Skeletal muscle satellite cell (primary cell): ENCODE results near the gene NIPAL3.
A peak's percentile ranks its signal among the peaks of the same experiment; 100 is the strongest.

ENCODE experiments used
- H3K27me3 ChIP-seq: 2 replicates; pipeline ENCODE4 v1.7.0; 2013; ENCODE audit warnings: low read length; ENCODE audit not compliant: control insufficient read depth, insufficient read depth
- H3K36me3 ChIP-seq: 2 replicates; pipeline ENCODE4 v1.7.0; 2013; ENCODE audit warnings: mild to moderate bottlenecking, control low read depth, low read length; ENCODE audit not compliant: insufficient read depth
- H3K4me1 ChIP-seq: 2 replicates; pipeline ENCODE4 v1.7.0; 2013; ENCODE audit warnings: low read length; ENCODE audit not compliant: control insufficient read depth, insufficient read depth
- H3K4me2 ChIP-seq: 2 replicates; pipeline ENCODE4 v1.7.0; 2013; ENCODE audit warnings: mild to moderate bottlenecking, low read length
- H3K4me3 ChIP-seq: 2 replicates; pipeline ENCODE4 v1.7.0; 2013; ENCODE audit warnings: low read length
- H3K9ac ChIP-seq: 2 replicates; pipeline ENCODE4 v1.7.0; 2013; ENCODE audit warnings: mild to moderate bottlenecking, low read depth, low read length, moderate library complexity
- H3K9me3 ChIP-seq: replicated peaks from 2 replicates; pipeline ENCODE4 v1.7.0; 2013; ENCODE audit warnings: mild to moderate bottlenecking, control low read depth, low read length

Gene NIPAL3

DNA sequence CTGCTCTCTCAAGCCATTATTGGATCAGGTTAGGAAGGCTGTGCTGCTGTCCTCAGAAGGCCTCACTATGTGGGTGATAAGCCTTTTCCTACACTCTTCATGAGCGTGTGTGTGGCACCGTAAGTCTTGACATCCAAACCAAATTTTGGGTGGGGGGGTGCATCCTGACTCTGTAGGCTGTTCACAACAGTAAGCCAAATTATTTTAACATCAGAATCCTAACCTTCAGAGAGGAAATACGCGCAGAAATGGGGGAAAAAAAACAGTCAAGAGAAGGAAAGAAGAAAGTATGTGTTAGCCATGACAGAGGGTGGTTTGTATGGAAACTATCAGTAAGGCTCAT lies 23.0 kb upstream of the NIPAL3 start:
- H3K27me3 ChIP-seq: no peaks in the 10 kb centered on the region
- H3K9ac ChIP-seq: no peak overlapping the region
- H3K4me1 ChIP-seq: peaks cover 23% of the 10 kb centered on the region
- H3K9me3 ChIP-seq: no peaks in the 10 kb centered on the region
- no peak overlapping the region for H3K4me3 ChIP-seq
- H3K4me2 ChIP-seq: no peak overlapping the region
- no peaks in the 10 kb centered on the region for H3K36me3 ChIP-seq

DNA sequence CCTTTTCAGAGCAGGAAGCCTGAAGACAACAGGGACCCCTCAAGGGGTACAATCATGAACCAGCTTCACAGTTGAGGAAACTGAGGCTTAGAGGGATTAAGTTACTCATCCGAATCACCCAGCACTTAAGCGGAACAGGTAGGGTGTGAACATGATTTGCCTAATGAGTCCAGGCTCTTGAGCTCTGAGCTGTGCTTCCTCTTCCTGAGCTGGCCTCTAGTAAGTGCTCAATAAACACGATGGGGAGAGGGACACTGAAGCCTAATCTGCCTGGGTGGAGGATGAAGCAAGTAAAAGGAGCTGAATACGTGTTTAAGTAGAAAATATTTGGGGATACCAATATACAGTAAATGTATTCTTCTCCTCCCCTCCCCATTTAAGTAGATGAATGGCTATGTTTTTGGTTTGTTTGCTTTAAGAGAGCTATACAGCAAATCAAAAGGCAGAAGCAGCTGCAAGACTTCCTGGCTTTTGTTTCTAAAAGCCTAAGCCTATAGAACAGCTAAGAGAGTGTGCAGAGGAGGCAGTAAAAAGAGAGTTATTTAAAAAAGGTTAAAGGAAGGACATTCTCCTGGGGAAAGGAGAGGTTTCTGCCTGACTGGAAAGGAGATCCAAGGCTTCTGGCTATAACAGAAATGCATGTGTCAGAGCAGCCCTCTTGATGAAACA lies 22.5 kb upstream of the NIPAL3 start:
- Histone ChIP-seq H3K27me3 (no peaks in the 10 kb centered on the region), H3K4me3 (no peak overlapping the region), H3K36me3 (no peaks in the 10 kb centered on the region), H3K9me3 (no peaks in the 10 kb centered on the region), H3K4me1 (peaks cover 23% of the 10 kb centered on the region), H3K4me2 (no peak overlapping the region), H3K9ac (no peak overlapping the region)

DNA sequence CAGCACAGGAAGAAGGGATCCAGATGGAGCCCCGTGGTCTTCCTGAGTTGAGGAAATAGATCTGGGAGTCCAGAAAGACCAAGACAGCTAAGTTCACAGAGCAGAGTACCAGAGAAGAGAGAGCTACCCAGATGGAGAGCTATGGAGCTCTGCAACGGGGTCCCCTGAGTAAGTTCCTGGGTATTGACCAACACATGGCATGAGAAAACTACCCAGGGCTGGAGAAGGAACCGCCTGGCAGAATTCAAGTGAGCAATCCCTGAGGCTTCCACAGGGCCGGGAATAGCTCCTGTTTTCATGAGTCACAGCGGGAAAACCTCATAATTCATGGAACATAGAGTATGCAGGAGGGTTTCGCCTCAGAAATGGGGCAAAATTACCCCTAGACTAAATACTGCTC lies 21.7 kb upstream of the NIPAL3 start:
- peaks cover 23% of the 10 kb centered on the region for H3K4me1 ChIP-seq
- peak overlapping the region; percentile 22 for H3K4me2 ChIP-seq
- H3K36me3 ChIP-seq: no peaks in the 10 kb centered on the region
- no peaks in the 10 kb centered on the region for H3K27me3 ChIP-seq
- H3K4me3 ChIP-seq: no peak overlapping the region
- H3K9me3 ChIP-seq: no peaks in the 10 kb centered on the region
- peak overlapping the region; percentile 23 for H3K9ac ChIP-seq

DNA sequence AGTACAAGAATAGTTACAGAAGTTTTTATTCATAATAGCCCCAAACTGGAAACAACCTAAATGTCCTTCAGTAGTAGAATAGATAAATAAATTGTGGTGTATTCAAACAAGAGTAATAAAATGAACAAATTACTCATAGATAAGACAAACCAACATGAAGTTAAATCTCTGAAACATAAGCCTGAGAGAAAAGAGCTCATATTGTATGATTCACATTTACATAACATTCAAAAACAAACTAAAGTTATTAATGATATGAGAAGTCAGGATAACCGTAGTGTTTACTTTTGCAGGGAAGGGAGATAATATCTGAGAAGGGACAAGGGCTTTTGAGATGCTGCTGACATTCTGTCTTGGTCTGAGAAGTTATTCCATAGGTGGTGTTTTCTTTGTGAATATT lies 15.5 kb upstream of the NIPAL3 start:
- Histone ChIP-seq H3K9ac (no peak overlapping the region), H3K4me3 (no peak overlapping the region), H3K27me3 (no peaks in the 10 kb centered on the region), H3K36me3 (no peaks in the 10 kb centered on the region), H3K4me2 (peak overlapping the region; percentile 17), H3K4me1 (peaks cover 11% of the 10 kb centered on the region), H3K9me3 (no peaks in the 10 kb centered on the region)

DNA sequence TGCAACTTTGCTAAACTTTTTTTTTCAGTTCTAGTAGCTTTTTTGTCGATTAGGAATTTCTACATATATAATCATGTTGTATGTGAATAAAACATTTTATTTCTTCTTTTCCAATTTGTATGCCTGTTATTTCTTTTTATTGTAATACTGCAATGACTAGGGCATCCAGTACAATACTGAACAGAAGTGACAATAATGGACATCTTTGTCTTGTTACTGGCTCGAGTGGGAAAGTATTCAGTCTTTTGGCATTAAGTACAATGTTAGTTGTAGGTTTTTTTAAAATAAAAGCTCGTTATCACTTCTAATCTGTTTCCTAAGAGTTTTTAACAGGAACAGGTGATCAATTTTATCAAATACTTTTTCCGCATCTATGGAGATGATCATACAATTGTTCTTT lies 11.8 kb upstream of the NIPAL3 start:
- Histone ChIP-seq H3K4me1 (peaks cover 11% of the 10 kb centered on the region), H3K9me3 (no peaks in the 10 kb centered on the region)

DNA sequence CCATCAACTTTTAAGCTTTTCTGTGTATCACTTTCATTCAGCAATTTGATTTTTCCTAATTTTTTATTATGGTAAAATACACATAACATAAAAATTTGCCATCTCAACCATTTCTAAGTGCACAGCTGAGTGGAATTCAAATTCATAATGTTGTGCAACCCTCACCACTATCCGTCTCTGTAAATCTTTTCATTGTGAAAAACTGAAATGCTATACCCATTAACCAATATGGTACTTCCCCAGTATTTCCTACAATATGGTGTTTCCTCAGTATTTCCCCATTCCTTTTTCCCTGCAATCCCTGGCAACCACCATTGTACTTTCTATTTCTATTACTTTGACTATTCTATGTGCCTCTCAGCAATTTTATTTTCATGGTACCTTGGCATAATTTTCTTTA lies 8.8 kb upstream of the NIPAL3 start:
- H3K27me3 ChIP-seq: no peaks in the 10 kb centered on the region
- H3K4me3 ChIP-seq: no peak overlapping the region
- no peaks in the 10 kb centered on the region for H3K36me3 ChIP-seq
- no peaks in the 10 kb centered on the region for H3K9me3 ChIP-seq
- H3K4me1 ChIP-seq: peaks cover 18% of the 10 kb centered on the region
- no peak overlapping the region for H3K9ac ChIP-seq
- H3K4me2 ChIP-seq: no peak overlapping the region

More for the DNA sequence above, 11.8 kb upstream of the NIPAL3 start:
- no peaks in the 10 kb centered on the region for H3K36me3 ChIP-seq
- H3K27me3 ChIP-seq: no peaks in the 10 kb centered on the region
- H3K4me3 ChIP-seq: no peak overlapping the region
- H3K4me2 ChIP-seq: no peak overlapping the region
- no peak overlapping the region for H3K9ac ChIP-seq

DNA sequence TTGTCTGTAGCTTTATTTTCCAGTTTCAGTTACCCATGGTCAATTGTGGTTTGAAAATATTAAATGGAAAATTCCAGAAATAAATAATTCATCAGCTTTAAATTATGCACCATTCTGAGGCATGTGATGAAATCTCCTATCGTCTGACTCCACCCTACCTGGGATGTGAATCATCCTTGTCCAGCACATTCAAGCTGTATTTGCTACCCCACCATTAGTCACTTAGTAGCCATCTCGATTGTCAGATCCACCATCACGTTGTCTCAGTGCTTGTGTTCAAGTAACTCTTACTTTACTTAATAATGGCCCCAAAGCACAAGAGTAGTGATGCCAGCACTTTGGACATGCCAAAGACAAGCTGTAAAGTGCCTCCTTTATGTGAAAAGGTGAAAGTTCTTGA lies 6.1 kb upstream of the NIPAL3 start:
- Histone ChIP-seq H3K36me3 (no peaks in the 10 kb centered on the region), H3K4me1 (peaks cover 38% of the 10 kb centered on the region), H3K27me3 (no peaks in the 10 kb centered on the region), H3K4me2 (peak overlapping the region; percentile 43), H3K9me3 (no peaks in the 10 kb centered on the region), H3K4me3 (peak overlapping the region; percentile 11), H3K9ac (no peak overlapping the region)

DNA sequence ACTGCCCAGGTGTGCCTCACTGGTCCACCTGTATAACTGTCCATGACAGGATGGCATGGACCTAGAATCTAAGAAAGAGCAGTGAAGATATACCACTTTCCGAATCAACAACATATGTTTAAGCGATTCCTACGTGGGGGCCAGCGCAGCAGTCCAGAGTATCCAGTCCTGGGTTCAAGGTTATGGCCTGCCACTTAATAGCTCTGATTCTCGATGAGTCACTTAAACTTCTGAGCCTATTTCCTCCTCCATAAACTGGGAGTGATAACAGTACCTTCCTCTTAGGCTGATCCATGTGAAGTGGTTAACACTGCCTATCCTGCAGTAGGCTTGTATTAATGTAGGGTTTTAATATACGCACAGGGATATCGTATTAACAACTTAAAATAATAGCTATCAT lies 4.9 kb upstream of the NIPAL3 start:
- no peaks in the 10 kb centered on the region for H3K9me3 ChIP-seq
- H3K9ac ChIP-seq: no peak overlapping the region
- H3K27me3 ChIP-seq: no peaks in the 10 kb centered on the region
- no peak overlapping the region for H3K4me2 ChIP-seq
- no peaks in the 10 kb centered on the region for H3K36me3 ChIP-seq
- peaks cover 38% of the 10 kb centered on the region for H3K4me1 ChIP-seq
- no peak overlapping the region for H3K4me3 ChIP-seq

DNA sequence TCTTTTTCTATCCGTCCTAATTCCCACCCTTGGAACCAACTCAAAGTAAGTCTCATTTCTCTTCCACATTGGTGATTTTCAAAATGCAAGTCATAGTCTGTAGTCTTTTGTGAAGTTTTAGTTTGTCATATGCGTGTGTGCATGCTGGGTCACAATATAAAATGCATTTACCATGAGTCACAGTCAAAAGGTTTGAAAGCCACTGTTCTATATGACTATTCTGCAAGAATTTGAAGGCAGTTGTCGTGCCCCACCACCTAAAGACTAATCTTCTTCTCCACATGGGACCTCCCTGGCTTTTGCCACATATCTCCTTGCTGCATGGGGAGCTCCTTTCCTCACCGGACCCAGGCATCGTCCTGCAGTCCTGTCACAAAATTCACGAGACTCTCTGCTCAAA lies 3.6 kb upstream of the NIPAL3 start:
- Histone ChIP-seq H3K27me3 (no peaks in the 10 kb centered on the region), H3K36me3 (no peaks in the 10 kb centered on the region), H3K4me2 (peak overlapping the region; percentile 95), H3K9ac (no peak overlapping the region), H3K4me3 (no peak overlapping the region), H3K4me1 (peaks cover 48% of the 10 kb centered on the region), H3K9me3 (no peaks in the 10 kb centered on the region)

DNA sequence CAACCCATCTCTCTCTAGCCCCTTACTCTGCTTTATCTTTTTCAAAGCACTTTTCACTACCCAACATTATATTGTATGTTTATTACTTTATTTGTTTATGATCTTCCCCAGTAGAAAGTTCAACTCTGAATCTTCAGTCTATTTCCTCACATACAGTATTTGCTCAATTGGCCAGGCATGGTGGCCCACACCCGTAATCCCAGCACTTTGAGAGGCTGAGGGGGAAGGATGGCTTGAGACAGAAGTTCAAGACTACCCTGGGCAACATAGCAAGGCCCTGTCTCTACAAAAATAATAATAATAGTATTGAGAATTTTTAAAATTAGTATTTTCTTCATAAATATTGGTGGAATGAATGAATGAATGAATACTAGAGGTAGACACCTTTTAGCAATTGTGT lies 3.2 kb upstream of the NIPAL3 start:
- Histone ChIP-seq H3K36me3 (no peaks in the 10 kb centered on the region), H3K4me2 (peak overlapping the region; percentile 95), H3K4me3 (no peak overlapping the region), H3K9me3 (no peaks in the 10 kb centered on the region), H3K9ac (no peak overlapping the region), H3K4me1 (peaks cover 53% of the 10 kb centered on the region), H3K27me3 (no peaks in the 10 kb centered on the region)

DNA sequence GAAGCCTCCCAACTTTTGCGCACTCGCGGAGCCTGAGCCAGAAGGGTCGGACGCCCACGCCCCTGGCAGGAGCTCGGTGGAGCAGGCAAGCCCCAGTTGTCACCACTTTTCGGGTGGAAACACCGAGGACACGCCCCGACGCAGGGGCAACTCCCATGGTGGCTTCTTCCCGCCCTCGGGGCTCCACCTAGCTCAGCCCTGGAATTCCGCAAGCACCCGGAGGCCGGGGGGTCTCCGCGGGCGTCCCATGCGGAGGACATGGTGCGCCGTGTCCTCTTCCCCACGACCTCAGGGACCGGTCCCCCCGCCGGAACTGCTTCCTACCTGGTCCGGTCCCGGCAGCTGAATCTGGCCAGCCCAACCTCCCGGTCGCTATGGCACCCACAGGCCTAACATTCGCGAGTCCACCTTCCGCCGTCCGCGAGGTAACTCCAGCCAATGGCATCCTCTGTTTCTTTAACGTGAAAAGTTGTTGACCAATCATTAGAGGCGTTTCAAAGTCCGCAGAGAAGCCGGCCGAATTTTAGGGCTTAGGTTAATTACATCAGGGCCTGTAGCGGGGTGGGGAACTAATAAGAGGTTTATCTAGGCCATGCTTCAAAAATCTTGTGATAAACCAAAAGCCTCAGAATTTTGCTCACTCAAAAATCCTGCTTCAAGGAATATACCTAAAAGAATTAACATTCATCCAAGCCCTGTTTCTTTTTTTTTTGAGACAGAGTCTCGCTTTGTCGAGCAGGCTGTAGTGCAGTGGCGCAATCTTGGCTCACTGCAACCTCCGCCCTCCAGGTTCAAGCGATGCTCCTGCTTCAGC lies 2.0 kb upstream of the NIPAL3 start, which contains the start of gene STPG1:
STPG1 (minus strand) TSS at position 433 of the 814 bp plus-strand sequence. CDS start 12,394 bp downstream, outside the sequence.
- Histone ChIP-seq H3K9me3 (no peaks in the 10 kb centered on the region), H3K4me1 (peaks cover 63% of the 10 kb centered on the region), H3K9ac (peak within 1 kb of the TSS; percentile 89), H3K4me2 (peak within 1 kb of the TSS; percentile 95), H3K27me3 (no peaks in the 10 kb centered on the region), H3K36me3 (no peaks in the 10 kb centered on the region), H3K4me3 (peak within 1 kb of the TSS; percentile 81)
